Thyroid gland (tissue), 4 donors: Measurements from ENCODE around the gene AAK1. TPM values are rescaled to one million over a fixed set of nuclear protein-coding genes. Genes with fewer than 3 reads are reported as not detected.
A peak's percentile ranks its signal among the peaks of the same experiment; 100 is the strongest.
"Not testable (repeated sequence)": the region's sequence is repeated elsewhere in the genome, so short reads cannot be mapped to it uniquely, and the experiment has no call there.

Experiments used
- DNase-seq, 2 donors: peaks; one replicate each; pipeline ENCODE4 v3.0.0-alpha.2; 2019
- H3K27ac ChIP-seq, 3 donors: fragments of 200-600 bp; sonication (generic); 1 replicate in 2 of 3; 2 replicates in 1 of 3; pipeline ENCODE4 v1.5.1; 2016 to 2019; ENCODE audit warnings: mild to moderate bottlenecking in 1 of 3, moderate library complexity in 1 of 3
- H3K27me3 ChIP-seq: fragments of 200-600 bp; sonication (generic); one replicate; pipeline ENCODE4 v1.5.1; 2019
- H3K36me3 ChIP-seq, 2 donors: fragments of 200-600 bp; sonication (generic); one replicate each; pipeline ENCODE4 v1.5.1; 2016 to 2019
- H3K4me1 ChIP-seq, 2 donors: fragments of 200-600 bp; sonication (generic); one replicate each; pipeline ENCODE4 v1.5.1; 2017 to 2019
- H3K4me3 ChIP-seq, 3 donors: fragments of 200-600 bp; sonication (generic); replicated peaks in 1 of 3; 1 replicate in 2 of 3; 2 replicates in 1 of 3; pipeline ENCODE4 v1.5.1; 2016; ENCODE audit warnings: mild to moderate bottlenecking in 1 of 3
- H3K9me3 ChIP-seq: fragments of 200-600 bp; sonication (generic); one replicate; pipeline ENCODE4 v1.5.1; 2017
- POLR2A ChIP-seq, 2 donors: fragments of 450-650 bp; IDR thresholded peaks; one replicate each; pipeline ENCODE4 v1.6.1; 2017; ENCODE audit warnings: antibody characterized with exemption in 2 of 2, mild to moderate bottlenecking in 2 of 2, moderate library complexity in 1 of 2
- WGBS, 2 donors: methylation state at CpG; one replicate each; pipeline ENCODE4 v1.1.5; 2017; 5-methylcytosine and 5-hydroxymethylcytosine counted together
- intact Hi-C: fragments of 100-400 bp; cut with DNase I; formaldehyde crosslinking; loops from one replicate; pipeline ENCODE4 v1.15.1; 2023
- total RNA-seq, 4 donors: library from RNA; depleted of rRNA; stranded (reverse); fragments of >200 nt; gene quantifications; one replicate each; pipeline ENCODE4 v1.2.3, GENCODE V29; 2016
- TF ChIP-seq, protein P1 (sequence below), 6 experiments: fragments of 200-600 bp in 3 of 6; fragments of 450-650 bp in 3 of 6; sonication (generic) in 3 of 6; IDR thresholded peaks; one replicate each; pipeline ENCODE4 v1.5.1; 2016 to 2019; ENCODE audit warnings: antibody characterized with exemption in 6 of 6, mild to moderate bottlenecking in 2 of 6, inconsistent platforms in 1 of 6, moderate library complexity in 1 of 6

AAK1 gene
- total RNA-seq, 4 donors from 2014 or later = 82.0 to 174 (median 144) TPM

GRCh38 chr2:69628325-69629021, 15.1 kb downstream of the AAK1 start:
- 77 to 78% methylated on average over 4 of the region's 4 CpGs for WGBS, 2 donors
- Histone ChIP-seq H3K27ac (peak overlapping the region; percentile 49 to 83 (median 76)), H3K9me3 (no peaks in the 10 kb centered on the region), H3K27me3 (no peaks in the 10 kb centered on the region), H3K36me3 (no peaks in the 10 kb centered on the region), H3K4me3 (no peak overlapping the region), H3K4me1 (peaks cover 68 to 81% of the 10 kb centered on the region in 2 donors)
- no peak for TF ChIP-seq POLR2A (IDR thresholded peaks at IDR 0.05)
- TF ChIP-seq, protein P1, sequence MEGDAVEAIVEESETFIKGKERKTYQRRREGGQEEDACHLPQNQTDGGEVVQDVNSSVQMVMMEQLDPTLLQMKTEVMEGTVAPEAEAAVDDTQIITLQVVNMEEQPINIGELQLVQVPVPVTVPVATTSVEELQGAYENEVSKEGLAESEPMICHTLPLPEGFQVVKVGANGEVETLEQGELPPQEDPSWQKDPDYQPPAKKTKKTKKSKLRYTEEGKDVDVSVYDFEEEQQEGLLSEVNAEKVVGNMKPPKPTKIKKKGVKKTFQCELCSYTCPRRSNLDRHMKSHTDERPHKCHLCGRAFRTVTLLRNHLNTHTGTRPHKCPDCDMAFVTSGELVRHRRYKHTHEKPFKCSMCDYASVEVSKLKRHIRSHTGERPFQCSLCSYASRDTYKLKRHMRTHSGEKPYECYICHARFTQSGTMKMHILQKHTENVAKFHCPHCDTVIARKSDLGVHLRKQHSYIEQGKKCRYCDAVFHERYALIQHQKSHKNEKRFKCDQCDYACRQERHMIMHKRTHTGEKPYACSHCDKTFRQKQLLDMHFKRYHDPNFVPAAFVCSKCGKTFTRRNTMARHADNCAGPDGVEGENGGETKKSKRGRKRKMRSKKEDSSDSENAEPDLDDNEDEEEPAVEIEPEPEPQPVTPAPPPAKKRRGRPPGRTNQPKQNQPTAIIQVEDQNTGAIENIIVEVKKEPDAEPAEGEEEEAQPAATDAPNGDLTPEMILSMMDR (IDR thresholded peaks at IDR 0.05) = no peak
- intact Hi-C loops = no loop called here
- DNase-seq = no peak

- WGBS, 2 donors = 89 to 90% methylated on average over 7 of the region's 7 CpGs
- Histone ChIP-seq H3K36me3 (no peaks in the 10 kb centered on the region), H3K4me1 (peaks cover 51 to 79% of the 10 kb centered on the region in 2 donors), H3K4me3 (no peak overlapping the region), H3K9me3 (no peaks in the 10 kb centered on the region), H3K27me3 (no peaks in the 10 kb centered on the region), H3K27ac (no peak overlapping the region)
- TF ChIP-seq, protein P1 (IDR thresholded peaks at IDR 0.05) = no peak
- no peak for TF ChIP-seq POLR2A (IDR thresholded peaks at IDR 0.05)
- DNase-seq = no peak
- intact Hi-C loops = no loop called here
These were observed 18.3 kb downstream of the AAK1 start for GRCh38 chr2:69625078-69625795.

DNA sequence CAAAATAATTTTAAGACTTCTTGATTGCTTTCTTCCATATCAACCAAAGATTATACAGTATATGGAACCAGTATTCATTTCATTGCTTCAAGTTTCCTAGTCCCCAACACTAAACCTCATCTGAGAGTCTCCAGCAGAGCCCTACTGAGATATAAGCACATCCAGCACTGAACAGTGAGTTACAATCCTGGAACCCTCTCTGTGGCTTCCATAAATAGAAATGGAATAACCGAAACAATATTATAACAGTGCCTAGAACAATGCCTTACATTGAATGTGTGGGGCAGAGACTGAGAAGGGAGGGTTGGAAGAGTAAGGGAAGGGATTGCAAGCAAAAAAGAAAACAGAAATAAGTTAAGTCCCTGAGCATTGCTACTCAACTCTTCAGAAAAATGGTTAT, 18.9 kb downstream of the AAK1 start:
- intact Hi-C loops = no loop called here
- TF ChIP-seq, protein P1 (IDR thresholded peaks at IDR 0.05) = no peak
- no peak for TF ChIP-seq POLR2A (IDR thresholded peaks at IDR 0.05)
- peaks cover 54 to 79% of the 10 kb centered on the region in 2 donors for H3K4me1 ChIP-seq
- H3K4me3 ChIP-seq = no peak overlapping the region
- H3K36me3 ChIP-seq = no peaks in the 10 kb centered on the region
- H3K9me3 ChIP-seq = no peaks in the 10 kb centered on the region
- 88 to 92% methylated on average over 1 of the region's 1 CpG for WGBS, 2 donors
- no peak overlapping the region for H3K27ac ChIP-seq
- H3K27me3 ChIP-seq = no peaks in the 10 kb centered on the region
- DNase-seq = no peak

DNA sequence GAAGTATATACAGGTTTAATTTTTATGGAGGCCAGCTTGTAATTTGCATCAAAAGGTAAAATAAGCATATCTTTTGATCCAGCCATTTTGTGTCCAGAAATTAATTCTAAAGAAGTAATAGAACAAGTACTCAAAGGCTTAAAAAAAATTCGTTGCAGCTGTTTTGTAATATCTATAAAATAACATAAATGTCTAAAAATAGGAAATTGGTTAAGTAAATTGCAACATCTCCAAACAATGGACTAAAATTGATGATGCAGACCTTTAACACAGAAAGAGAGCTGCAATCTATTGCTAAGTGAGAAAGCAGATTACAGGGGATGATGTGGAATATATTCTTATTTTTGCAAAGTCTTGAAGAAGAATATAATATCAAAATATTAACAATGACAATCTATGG, 19.4 kb downstream of the AAK1 start:
- H3K4me1 ChIP-seq = peaks cover 54 to 79% of the 10 kb centered on the region in 2 donors
- no peaks in the 10 kb centered on the region for H3K9me3 ChIP-seq
- TF ChIP-seq, protein P1 (IDR thresholded peaks at IDR 0.05) = no peak
- no peak for TF ChIP-seq POLR2A (IDR thresholded peaks at IDR 0.05)
- no peak for DNase-seq
- H3K27ac ChIP-seq = no peak overlapping the region
- H3K4me3 ChIP-seq = no peak overlapping the region
- no peaks in the 10 kb centered on the region for H3K27me3 ChIP-seq
- 71 to 80% methylated on average over 1 of the region's 1 CpG for WGBS, 2 donors
- no peaks in the 10 kb centered on the region for H3K36me3 ChIP-seq
- intact Hi-C loops = no loop called here

DNA sequence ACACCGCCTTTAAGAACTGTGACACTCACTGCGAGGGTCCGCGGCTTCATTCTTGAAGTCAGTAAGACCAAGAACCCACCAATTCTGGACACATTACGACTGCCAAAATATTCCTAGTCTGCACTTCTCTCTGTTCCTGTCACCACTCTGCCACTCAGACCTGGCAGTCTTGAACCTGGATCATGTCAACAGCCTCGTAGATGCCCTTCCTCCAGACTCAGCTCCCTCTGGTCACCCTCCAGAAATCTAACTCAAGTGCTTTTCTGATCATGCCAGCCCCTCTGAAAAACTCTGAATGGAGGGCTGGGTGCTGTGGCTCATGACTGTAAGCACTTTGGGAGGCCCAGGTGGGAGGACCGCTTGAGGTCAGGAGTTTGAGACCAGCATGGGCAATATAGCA, 20.3 kb downstream of the AAK1 start:
- Histone ChIP-seq H3K27me3 (no peaks in the 10 kb centered on the region), H3K36me3 (no peaks in the 10 kb centered on the region), H3K9me3 (no peaks in the 10 kb centered on the region), H3K27ac (no peak overlapping the region), H3K4me3 (no peak overlapping the region), H3K4me1 (peaks cover 54 to 79% of the 10 kb centered on the region in 2 donors)
- TF ChIP-seq, protein P1 (IDR thresholded peaks at IDR 0.05) = no peak
- TF ChIP-seq POLR2A (IDR thresholded peaks at IDR 0.05) = no peak
- 93 to 94% methylated on average over 7 of the region's 7 CpGs for WGBS, 2 donors
- no peak for DNase-seq
- intact Hi-C loops = no loop called here

DNA sequence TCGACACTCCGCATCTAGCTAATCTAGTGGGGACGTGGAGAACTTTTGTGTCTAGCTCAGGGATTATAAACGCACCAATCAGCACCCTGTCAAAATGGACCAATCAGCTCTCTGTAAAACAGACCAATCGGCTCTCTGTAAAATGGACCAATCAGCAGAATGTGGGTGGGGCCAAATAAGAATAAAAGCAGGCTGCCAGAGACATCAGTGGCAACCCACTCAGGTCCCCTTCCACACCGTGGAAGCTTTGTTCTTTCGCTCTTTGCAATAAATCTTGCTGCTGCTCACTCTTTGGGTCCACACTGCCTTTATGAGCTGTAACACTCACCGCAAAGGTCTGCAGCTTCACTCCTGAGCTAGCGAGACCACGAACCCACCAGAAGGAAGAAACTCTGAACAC, 20.7 kb downstream of the AAK1 start:
- H3K27me3 ChIP-seq, intact Hi-C loops, H3K27ac ChIP-seq, H3K36me3 ChIP-seq, H3K4me3 ChIP-seq, DNase-seq, H3K9me3 ChIP-seq: not testable (repeated sequence)
- WGBS, 2 donors = 93 to 94% methylated on average over 10 of the region's 10 CpGs
- peaks cover 51 to 79% of the 10 kb centered on the region in 2 donors for H3K4me1 ChIP-seq

GRCh38 chr2:69622017-69622540, 21.5 kb downstream of the AAK1 start:
- H3K4me1 ChIP-seq = peaks cover 50 to 79% of the 10 kb centered on the region in 2 donors
- H3K27me3 ChIP-seq, H3K36me3 ChIP-seq, intact Hi-C loops, H3K27ac ChIP-seq, H3K9me3 ChIP-seq, DNase-seq, H3K4me3 ChIP-seq: not testable (repeated sequence)
- 95 to 99% methylated on average over 4 to 22 of the region's 29 CpGs for WGBS, 2 donors
